NCI-H82 (cell line): ENCODE measurements around the gene EEFSEC.

Experiments
- DNase-seq: peaks from one replicate; lab custom pipeline; 2025; lab: John Stamatoyannopoulos, UW

The EEFSEC gene

GRCh38 chr3:128285967-128286321, 132.7 kb downstream of the EEFSEC start:
- DNase-seq, result no peak

- no peak for DNase-seq
These were observed 133.4 kb downstream of the EEFSEC start for GRCh38 chr3:128286691-128287090.

GRCh38 chr3:128287216-128287615, 133.9 kb downstream of the EEFSEC start:
- DNase-seq, result no peak

GRCh38 chr3:128289534-128289933, 136.3 kb downstream of the EEFSEC start:
- no peak for DNase-seq

GRCh38 chr3:128290484-128290883, 137.2 kb downstream of the EEFSEC start:
- no peak for DNase-seq

- DNase-seq, result no peak
These were observed 140.6 kb downstream of the EEFSEC start for GRCh38 chr3:128293930-128294329.

GRCh38 chr3:128294999-128295468, 141.8 kb downstream of the EEFSEC start:
- no peak for DNase-seq

- no peak for DNase-seq
These were observed 143.4 kb downstream of the EEFSEC start for GRCh38 chr3:128296469-128297251.

GRCh38 chr3:128297401-128298138, 144.3 kb downstream of the EEFSEC start:
- no peak for DNase-seq

- DNase-seq, result no peak
These were observed 148.1 kb downstream of the EEFSEC start for GRCh38 chr3:128301186-128302023.

GRCh38 chr3:128306481-128306880, 153.2 kb downstream of the EEFSEC start:
- no peak for DNase-seq

- DNase-seq, result peak; percentile 65
These were observed 153.8 kb downstream of the EEFSEC start for GRCh38 chr3:128307029-128307633.

- no peak for DNase-seq
These were observed 154.6 kb downstream of the EEFSEC start for GRCh38 chr3:128307781-128308469.

- peak; percentile 18 for DNase-seq
These were observed 155.7 kb downstream of the EEFSEC start for GRCh38 chr3:128309026-128309425.

- DNase-seq, result no peak
These were observed 157.2 kb downstream of the EEFSEC start for GRCh38 chr3:128310286-128311058.

- no peak for DNase-seq
These were observed 158.2 kb downstream of the EEFSEC start for GRCh38 chr3:128311441-128311844.

GRCh38 chr3:128312271-128312670, 159.0 kb downstream of the EEFSEC start:
- no peak for DNase-seq

- no peak for DNase-seq
These were observed 159.9 kb downstream of the EEFSEC start for GRCh38 chr3:128313071-128313725.

- no peak for DNase-seq
These were observed 160.7 kb downstream of the EEFSEC start for GRCh38 chr3:128313935-128314334.

- DNase-seq, result no peak
These were observed 162.0 kb downstream of the EEFSEC start for GRCh38 chr3:128315313-128315712.
